Measurements from ENCODE around the gene DPF3.
A peak's percentile ranks its signal among the peaks of the same experiment; 100 is the strongest.

The DPF3 gene

DNA sequence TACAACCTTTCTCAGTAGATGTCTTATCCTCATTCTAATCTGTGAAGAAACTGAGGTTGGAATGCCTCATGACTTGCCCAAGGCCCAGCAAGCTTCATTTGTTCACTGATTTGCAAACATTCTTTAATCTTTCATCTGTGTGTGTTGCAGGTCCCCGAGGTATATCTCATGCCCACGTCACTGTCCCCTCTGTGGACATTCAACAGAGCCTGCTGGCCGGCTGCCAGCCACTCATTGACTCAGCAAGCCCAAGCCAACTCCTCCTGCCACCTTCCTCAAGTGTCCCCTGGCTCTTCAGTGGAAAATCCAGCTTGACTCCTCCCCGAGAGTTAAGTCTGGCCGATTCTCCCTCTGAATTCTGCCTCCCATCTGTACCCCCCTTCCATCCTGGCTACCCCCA, 30.4 kb upstream of the DPF3 start:
- no peaks in the 10 kb centered on the region for H3K27me3 ChIP-seq (replicated peaks; ENCODE audit: control insufficient read depth, insufficient read depth, low read length)

DNA sequence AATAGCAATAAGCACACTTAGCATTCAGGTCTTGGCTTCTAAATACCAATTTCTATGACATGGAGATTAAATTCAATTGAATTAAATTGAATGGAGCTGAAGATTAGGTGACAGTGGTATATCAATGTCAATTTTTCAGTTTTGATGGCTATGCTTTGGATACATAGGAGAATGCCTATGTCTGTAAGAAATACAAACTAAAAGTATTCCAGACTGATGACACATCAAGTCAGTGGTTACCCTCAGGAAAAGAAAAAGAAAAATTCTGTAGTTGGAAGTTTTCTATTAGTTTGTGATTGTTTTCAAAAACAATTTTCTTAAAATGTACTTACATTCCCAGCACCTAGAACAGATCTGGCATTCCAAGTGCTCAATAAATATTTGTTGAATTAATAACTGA, 27.5 kb upstream of the DPF3 start:
- peak; percentile 36 for DNase-seq (ENCODE audit: low read depth)
- Histone ChIP-seq H3K36me3 (ENCODE audit: control insufficient read depth, insufficient read depth, low read length, severe bottlenecking) (no peaks in the 10 kb centered on the region), H3K9me3 (ENCODE audit: control insufficient read depth, low read length) (no peaks in the 10 kb centered on the region), H3K4me1 (ENCODE audit: control insufficient read depth, insufficient read depth, low read length) (peaks cover 6% of the 10 kb centered on the region), H3K9ac (ENCODE audit: low read length) (no peak overlapping the region), H3K4me3 (ENCODE audit: low read length) (no peak overlapping the region), H3K27me3 (replicated peaks; ENCODE audit: control insufficient read depth, insufficient read depth, low read length) (peaks cover 5% of the 10 kb centered on the region)

More for the DNA sequence above, 30.4 kb upstream of the DPF3 start:
- no peak for DNase-seq (ENCODE audit: low read depth)
- no peaks in the 10 kb centered on the region for H3K36me3 ChIP-seq (ENCODE audit: control insufficient read depth, insufficient read depth, low read length, severe bottlenecking)
- no peaks in the 10 kb centered on the region for H3K9me3 ChIP-seq (ENCODE audit: control insufficient read depth, low read length)
- H3K4me3 ChIP-seq (ENCODE audit: low read length), result no peak overlapping the region
- peaks cover 10% of the 10 kb centered on the region for H3K4me1 ChIP-seq (ENCODE audit: control insufficient read depth, insufficient read depth, low read length)
- no peak overlapping the region for H3K9ac ChIP-seq (ENCODE audit: low read length)

DNA sequence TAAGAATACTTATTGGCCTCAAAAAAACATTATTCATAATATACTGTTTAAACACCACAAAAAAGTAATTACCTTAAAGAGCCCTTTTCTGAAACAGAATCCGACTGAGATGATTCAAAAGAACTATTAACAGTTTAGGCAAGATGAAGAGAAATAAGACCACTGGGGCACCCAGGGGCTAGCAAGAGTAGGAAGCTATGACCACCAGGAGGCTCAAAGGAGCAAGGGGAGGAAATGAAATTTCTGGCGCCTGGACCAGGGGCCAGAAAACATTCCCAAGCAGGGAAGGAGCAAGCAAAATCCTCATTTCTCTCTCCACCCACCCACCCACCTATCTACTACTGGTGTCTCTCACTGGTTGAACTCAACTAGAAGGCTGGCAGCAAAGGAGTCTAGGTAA, 26.1 kb upstream of the DPF3 start:
- H3K9me3 ChIP-seq (ENCODE audit: control insufficient read depth, low read length), result no peaks in the 10 kb centered on the region
- peaks cover 5% of the 10 kb centered on the region for H3K27me3 ChIP-seq (replicated peaks; ENCODE audit: control insufficient read depth, insufficient read depth, low read length)

DNA sequence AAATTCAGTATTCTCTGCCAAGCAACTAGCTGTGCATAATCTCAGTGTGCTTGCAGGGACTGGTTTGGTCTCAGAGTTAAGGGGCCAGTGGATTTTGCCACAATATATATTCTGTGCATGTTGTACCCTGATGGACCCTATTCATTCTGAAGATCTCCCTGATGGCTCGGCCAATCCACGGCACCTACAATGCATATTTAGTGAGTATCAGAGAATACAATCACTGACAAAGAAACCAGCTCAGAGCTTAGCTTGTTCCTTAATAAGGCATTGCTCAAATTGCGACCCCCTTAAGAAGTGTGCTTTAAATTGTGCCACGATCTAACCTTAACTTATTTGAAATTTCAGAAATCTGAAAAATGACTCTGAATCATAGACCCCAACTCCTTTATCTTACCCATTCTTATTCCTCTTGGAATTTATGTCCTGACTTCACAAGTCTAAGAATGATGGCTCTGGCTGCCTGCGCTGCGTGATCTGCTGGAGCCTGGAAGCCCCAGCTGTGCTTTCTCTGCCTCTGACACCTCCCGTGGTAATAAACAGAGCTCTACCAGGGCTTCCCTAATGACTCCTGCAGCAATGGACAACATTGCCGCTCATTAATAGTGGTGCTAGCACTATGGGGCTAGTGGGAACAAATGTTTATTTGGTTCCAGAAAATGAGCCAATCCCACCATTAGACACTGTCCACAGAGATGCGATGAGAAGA, 23.3 kb upstream of the DPF3 start:
- Histone ChIP-seq H3K9ac (ENCODE audit: low read length) (no peak overlapping the region), H3K4me3 (ENCODE audit: low read length) (no peak overlapping the region), H3K27me3 (replicated peaks; ENCODE audit: control insufficient read depth, insufficient read depth, low read length) (peaks cover 5% of the 10 kb centered on the region), H3K9me3 (ENCODE audit: control insufficient read depth, low read length) (no peaks in the 10 kb centered on the region), H3K36me3 (ENCODE audit: control insufficient read depth, insufficient read depth, low read length, severe bottlenecking) (no peaks in the 10 kb centered on the region), H3K4me1 (ENCODE audit: control insufficient read depth, insufficient read depth, low read length) (no peaks in the 10 kb centered on the region)
- no peak for DNase-seq (ENCODE audit: low read depth)

More for the DNA sequence above, 26.1 kb upstream of the DPF3 start:
- no peak overlapping the region for H3K4me3 ChIP-seq (ENCODE audit: low read length)
- no peaks in the 10 kb centered on the region for H3K36me3 ChIP-seq (ENCODE audit: control insufficient read depth, insufficient read depth, low read length, severe bottlenecking)
- H3K9ac ChIP-seq (ENCODE audit: low read length), result no peak overlapping the region
- DNase-seq (ENCODE audit: low read depth), result no peak
- no peaks in the 10 kb centered on the region for H3K4me1 ChIP-seq (ENCODE audit: control insufficient read depth, insufficient read depth, low read length)

DNA sequence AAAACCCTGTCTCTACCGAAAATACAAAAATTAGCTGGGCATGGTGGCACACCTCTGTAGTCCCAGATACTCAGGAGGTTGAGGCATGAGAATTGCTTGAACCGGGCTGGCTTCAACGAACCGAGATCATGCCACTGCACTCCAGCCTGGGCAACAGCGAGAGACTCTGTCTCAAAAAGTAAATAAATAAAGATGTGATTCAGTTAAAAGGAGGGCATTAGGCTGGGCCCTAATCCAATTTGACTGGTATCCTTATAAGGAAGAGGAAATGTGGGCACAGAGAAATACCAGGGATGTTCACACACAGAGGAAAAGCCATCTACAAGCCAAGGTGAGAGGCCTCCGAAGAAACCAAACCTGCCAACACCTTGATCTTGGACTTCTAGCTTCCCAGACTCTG, 22.3 kb upstream of the DPF3 start:
- H3K4me3 ChIP-seq (ENCODE audit: low read length), result no peak overlapping the region
- H3K36me3 ChIP-seq (ENCODE audit: control insufficient read depth, insufficient read depth, low read length, severe bottlenecking), result no peaks in the 10 kb centered on the region
- no peaks in the 10 kb centered on the region for H3K4me1 ChIP-seq (ENCODE audit: control insufficient read depth, insufficient read depth, low read length)
- H3K27me3 ChIP-seq (replicated peaks; ENCODE audit: control insufficient read depth, insufficient read depth, low read length), result peaks cover 5% of the 10 kb centered on the region
- H3K9ac ChIP-seq (ENCODE audit: low read length), result no peak overlapping the region
- H3K9me3 ChIP-seq (ENCODE audit: control insufficient read depth, low read length), result no peaks in the 10 kb centered on the region
- peak; percentile 48 for DNase-seq (ENCODE audit: low read depth)

DNA sequence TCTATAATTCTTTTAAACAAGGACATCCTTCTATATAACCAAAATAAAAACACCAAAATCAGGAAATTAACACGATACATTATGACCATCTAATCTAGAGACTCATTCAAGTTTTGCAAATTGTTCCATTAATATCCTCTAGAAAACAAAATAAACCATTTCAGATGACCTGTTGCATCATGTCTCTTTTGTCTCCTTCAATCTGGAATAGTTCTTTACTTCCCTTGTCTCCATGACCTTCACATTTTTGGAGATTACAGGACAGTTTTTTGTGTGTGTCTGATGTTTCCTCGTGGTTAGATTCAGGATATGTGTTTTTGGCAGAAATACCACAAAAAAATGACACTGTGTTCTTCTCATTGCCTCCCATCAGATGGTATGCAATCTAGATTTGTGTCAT, 19.9 kb upstream of the DPF3 start:
- DNase-seq (ENCODE audit: low read depth), result no peak
- Histone ChIP-seq H3K4me1 (ENCODE audit: control insufficient read depth, insufficient read depth, low read length) (peaks cover under 1% of the 10 kb centered on the region), H3K36me3 (ENCODE audit: control insufficient read depth, insufficient read depth, low read length, severe bottlenecking) (no peaks in the 10 kb centered on the region)

DNA sequence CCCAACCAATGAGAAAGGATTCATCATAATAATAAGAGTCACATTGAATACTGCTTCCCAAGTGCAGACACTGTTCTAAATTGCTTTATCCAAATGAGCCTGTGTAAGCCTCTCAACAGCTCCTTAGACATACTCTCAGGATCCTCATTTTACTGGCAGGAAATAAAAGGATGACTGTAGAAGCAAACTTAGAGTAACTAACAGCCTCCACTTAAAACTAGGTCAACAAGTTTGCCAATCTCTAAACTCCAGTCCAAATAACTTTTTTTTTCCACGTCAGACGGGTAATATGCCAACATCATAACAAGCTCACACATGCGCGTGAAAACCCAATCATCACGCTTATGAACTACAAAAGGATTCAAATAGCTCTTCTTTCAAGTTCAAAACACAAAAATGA, 15.3 kb upstream of the DPF3 start:
- Histone ChIP-seq H3K36me3 (ENCODE audit: control insufficient read depth, insufficient read depth, low read length, severe bottlenecking) (no peaks in the 10 kb centered on the region), H3K27me3 (replicated peaks; ENCODE audit: control insufficient read depth, insufficient read depth, low read length) (no peaks in the 10 kb centered on the region), H3K9me3 (ENCODE audit: control insufficient read depth, low read length) (no peaks in the 10 kb centered on the region), H3K4me3 (ENCODE audit: low read length) (no peak overlapping the region), H3K9ac (ENCODE audit: low read length) (no peak overlapping the region), H3K4me1 (ENCODE audit: control insufficient read depth, insufficient read depth, low read length) (peaks cover 35% of the 10 kb centered on the region)
- no peak for DNase-seq (ENCODE audit: low read depth)

More for the DNA sequence above, 19.9 kb upstream of the DPF3 start:
- Histone ChIP-seq H3K27me3 (replicated peaks; ENCODE audit: control insufficient read depth, insufficient read depth, low read length) (peaks cover 5% of the 10 kb centered on the region), H3K4me3 (ENCODE audit: low read length) (no peak overlapping the region), H3K9ac (ENCODE audit: low read length) (no peak overlapping the region), H3K9me3 (ENCODE audit: control insufficient read depth, low read length) (no peaks in the 10 kb centered on the region)

DNA sequence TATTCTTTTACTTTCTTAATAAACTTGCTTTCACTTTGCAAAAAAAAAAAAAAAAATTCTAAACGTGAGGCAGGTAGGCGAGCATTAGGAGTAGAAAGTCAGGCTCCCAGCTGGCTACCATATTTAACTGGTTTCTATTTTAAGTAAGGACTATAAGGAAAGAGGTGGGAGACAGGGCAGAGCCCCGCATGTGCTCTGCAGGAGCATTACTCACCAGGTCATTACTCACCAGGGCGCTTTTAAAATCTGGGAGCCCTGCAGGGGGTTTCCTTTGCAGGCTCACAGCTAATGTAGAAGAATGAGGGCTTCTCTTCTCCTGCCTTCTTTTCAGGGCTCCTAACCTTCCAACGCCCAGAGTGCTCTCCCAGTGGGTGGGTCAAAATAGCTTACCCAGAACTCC, 14.0 kb upstream of the DPF3 start:
- Histone ChIP-seq H3K9me3 (ENCODE audit: control insufficient read depth, low read length) (no peaks in the 10 kb centered on the region), H3K36me3 (ENCODE audit: control insufficient read depth, insufficient read depth, low read length, severe bottlenecking) (no peaks in the 10 kb centered on the region), H3K27me3 (replicated peaks; ENCODE audit: control insufficient read depth, insufficient read depth, low read length) (no peaks in the 10 kb centered on the region), H3K9ac (ENCODE audit: low read length) (no peak overlapping the region), H3K4me1 (ENCODE audit: control insufficient read depth, insufficient read depth, low read length) (peaks cover 39% of the 10 kb centered on the region), H3K4me3 (ENCODE audit: low read length) (peak overlapping the region; percentile 11)
- DNase-seq (ENCODE audit: low read depth), result peak; percentile 51

DNA sequence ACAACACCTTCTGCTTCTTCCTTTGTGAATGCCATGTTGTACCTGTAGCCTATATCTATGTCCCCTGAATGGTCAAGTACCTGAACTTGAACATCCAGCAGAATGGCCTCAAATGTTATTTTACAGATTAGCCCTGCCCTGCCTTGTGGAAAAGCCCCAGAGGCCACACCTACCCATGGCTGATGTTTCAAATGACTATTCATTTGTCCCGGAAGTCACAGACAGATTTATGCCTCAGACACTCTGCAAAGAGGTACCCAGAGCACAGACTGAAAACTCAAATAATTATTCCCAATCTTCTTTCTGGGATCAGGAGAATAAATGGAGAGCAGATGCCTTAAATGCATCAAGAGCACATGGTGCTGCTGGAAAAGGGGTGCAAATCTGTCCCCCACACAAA, 13.0 kb upstream of the DPF3 start:
- DNase-seq (ENCODE audit: low read depth), result no peak
- H3K27me3 ChIP-seq (replicated peaks; ENCODE audit: control insufficient read depth, insufficient read depth, low read length), result no peaks in the 10 kb centered on the region
- no peaks in the 10 kb centered on the region for H3K36me3 ChIP-seq (ENCODE audit: control insufficient read depth, insufficient read depth, low read length, severe bottlenecking)
- no peak overlapping the region for H3K9ac ChIP-seq (ENCODE audit: low read length)
- H3K4me3 ChIP-seq (ENCODE audit: low read length), result no peak overlapping the region
- no peaks in the 10 kb centered on the region for H3K9me3 ChIP-seq (ENCODE audit: control insufficient read depth, low read length)
- H3K4me1 ChIP-seq (ENCODE audit: control insufficient read depth, insufficient read depth, low read length), result peaks cover 39% of the 10 kb centered on the region

DNA sequence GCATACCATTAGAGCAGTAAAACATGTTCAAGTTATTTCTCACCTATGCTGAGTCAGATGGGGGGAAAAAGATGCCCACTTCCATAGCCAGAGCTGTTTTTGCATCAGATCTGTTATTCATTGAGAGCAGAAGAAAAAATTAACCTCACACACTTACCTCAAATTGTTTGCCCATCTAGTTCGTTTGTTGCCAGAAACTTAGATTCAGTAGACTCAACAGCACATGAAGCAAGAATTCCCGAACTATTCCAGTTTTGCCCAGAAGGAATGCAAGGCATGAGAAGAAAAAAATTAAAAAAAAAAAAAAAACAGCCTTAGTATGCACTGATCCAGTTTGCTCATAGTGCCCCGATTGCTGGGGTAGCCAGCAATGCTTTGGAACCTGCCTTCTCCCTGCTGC, 12.4 kb upstream of the DPF3 start:
- H3K9me3 ChIP-seq (ENCODE audit: control insufficient read depth, low read length), result no peaks in the 10 kb centered on the region
- H3K36me3 ChIP-seq (ENCODE audit: control insufficient read depth, insufficient read depth, low read length, severe bottlenecking), result no peaks in the 10 kb centered on the region
- H3K27me3 ChIP-seq (replicated peaks; ENCODE audit: control insufficient read depth, insufficient read depth, low read length), result no peaks in the 10 kb centered on the region
- H3K4me1 ChIP-seq (ENCODE audit: control insufficient read depth, insufficient read depth, low read length), result peaks cover 39% of the 10 kb centered on the region
- no peak overlapping the region for H3K4me3 ChIP-seq (ENCODE audit: low read length)
- no peak overlapping the region for H3K9ac ChIP-seq (ENCODE audit: low read length)
- peak; percentile 80 for DNase-seq (ENCODE audit: low read depth)

DNA sequence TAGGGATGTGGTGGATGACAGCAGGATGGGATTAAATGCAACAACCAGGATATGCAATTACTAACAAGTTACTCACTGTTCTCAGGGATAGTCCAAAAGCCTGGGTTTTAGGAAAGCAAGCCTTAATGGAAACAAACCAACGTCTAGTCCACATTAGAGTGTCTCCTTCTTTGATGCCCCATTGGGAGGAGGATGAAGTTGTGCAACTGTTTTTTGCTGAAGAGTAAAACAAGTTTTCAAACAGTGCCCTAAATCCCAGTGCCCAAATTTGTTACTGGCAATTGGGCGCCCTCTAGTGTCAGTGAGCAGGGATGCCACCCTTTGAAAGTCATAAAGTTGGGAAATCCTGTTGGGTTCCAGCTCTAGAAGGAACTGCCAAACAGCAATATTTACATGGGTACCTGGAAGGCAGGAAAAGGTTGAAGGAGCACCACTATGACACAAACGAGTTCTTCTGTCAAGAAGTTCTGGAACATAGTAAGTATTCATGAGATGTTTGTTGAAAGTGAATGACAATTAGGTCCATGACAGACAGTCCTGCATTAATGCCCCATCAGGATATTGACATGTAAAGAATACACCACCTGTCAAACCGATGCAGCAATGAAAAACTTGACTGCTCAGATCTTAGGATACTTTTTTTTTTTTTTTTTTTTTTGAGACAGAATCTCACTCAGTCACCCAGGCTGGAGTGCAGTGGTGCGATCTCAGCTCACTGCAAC, 11.1 kb upstream of the DPF3 start:
- no peak overlapping the region for H3K4me3 ChIP-seq (ENCODE audit: low read length)
- DNase-seq (ENCODE audit: low read depth), result peak; percentile 94

More for the DNA sequence above, 11.1 kb upstream of the DPF3 start:
- H3K36me3 ChIP-seq (ENCODE audit: control insufficient read depth, insufficient read depth, low read length, severe bottlenecking), result no peaks in the 10 kb centered on the region
- H3K4me1 ChIP-seq (ENCODE audit: control insufficient read depth, insufficient read depth, low read length), result peaks cover 39% of the 10 kb centered on the region
- no peaks in the 10 kb centered on the region for H3K27me3 ChIP-seq (replicated peaks; ENCODE audit: control insufficient read depth, insufficient read depth, low read length)
- H3K9ac ChIP-seq (ENCODE audit: low read length), result no peak overlapping the region
- no peaks in the 10 kb centered on the region for H3K9me3 ChIP-seq (ENCODE audit: control insufficient read depth, low read length)
